Embryonic facial prominence (tissue), 1 donor: ENCODE results near the gene NFE2L2.
"Not testable (repeated sequence)": the region's sequence is repeated elsewhere in the genome, so short reads cannot be mapped to it uniquely, and the experiment has no call there.

Experiments used
- DNase-seq: peaks from one replicate; pipeline ENCODE4 v3.0.0-alpha.2; 2016; ENCODE audit errors: extremely low spot score

The NFE2L2 gene

DNA sequence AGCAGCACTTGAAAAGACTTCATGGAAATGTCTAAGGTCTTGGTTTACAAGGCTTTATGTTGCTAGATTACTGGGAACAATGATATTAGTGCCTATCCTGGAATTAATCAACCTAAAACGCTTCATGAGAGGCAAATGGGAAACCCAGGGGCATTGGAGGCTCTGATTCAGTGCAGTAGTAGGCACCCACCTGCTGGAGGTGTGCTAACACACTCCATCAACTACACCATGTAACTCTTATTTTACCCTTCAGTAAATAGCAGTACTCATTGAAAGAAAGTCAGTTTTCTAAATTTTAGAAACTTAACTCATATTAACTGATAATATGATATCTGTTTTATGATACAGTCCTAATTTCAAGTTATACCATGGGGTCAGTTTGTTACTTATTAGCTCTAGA is 69.3 kb downstream of the NFE2L2 start:
- no peak for DNase-seq

- no peak for DNase-seq
Observed at GRCh38 chr2:177193240-177193639, 71.3 kb downstream of the NFE2L2 start.

DNA sequence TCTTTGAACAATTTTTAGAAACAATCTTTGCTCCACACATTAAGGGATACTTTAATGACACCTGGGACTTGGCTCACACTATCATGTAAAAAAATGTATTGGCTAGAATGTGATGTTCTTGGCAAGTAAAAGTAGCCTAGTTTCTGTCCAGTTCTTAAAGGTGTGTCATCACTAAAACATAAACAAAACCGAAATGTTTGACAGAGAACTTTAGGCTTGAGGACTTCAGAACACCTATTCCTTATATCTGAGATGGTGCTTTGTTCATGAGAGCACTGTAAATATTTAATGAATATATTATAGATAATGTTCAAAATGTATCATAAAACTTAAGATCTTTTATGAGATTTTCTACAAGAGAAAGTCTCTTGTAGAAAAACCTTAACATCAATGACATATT is 71.7 kb downstream of the NFE2L2 start:
- DNase-seq = no peak

- DNase-seq = no peak
Observed at GRCh38 chr2:177190941-177191340, 73.6 kb downstream of the NFE2L2 start.

GRCh38 chr2:177188482-177189469 is 75.8 kb downstream of the NFE2L2 start:
- no peak for DNase-seq

GRCh38 chr2:177187631-177188312 is 76.8 kb downstream of the NFE2L2 start:
- no peak for DNase-seq

DNA sequence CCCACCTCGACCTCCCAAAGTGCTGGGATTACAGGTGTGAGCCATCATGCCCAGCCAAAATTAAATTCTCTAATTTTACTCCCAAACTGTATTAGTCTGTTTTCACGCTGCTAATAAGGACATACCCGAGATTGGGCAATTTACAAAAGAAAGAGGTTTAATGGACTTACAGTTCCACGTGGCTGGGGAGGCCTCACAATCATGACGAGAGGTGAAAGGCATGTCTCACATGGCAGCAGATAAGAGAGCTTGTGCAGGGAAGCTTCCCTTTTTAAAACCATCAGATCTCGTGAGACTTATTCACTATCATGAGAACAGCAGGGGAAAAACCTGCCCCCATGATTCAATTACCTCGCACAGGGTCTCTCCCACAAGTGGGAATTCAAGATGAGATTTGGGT is 78.5 kb downstream of the NFE2L2 start:
- DNase-seq = not testable (repeated sequence)

DNA sequence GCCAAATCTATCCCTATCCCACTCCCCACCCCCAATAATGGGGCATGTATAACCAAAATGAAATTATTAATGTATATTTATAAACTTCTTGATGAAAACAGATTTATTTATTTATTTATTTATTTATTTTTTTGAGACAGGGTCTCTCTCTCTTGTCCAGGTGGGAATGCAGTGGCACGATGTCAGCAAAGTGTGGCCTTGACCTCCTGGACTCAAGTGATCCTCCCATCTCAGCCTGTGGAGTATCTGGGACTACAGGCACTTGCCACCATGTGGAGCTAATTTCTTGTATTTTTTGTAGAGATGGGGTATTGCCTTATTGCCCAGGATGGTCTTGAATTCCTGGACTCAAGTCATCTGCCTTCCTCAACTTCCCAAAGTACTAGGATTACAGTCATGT is 79.9 kb downstream of the NFE2L2 start:
- no peak for DNase-seq

GRCh38 chr2:177183860-177184259 is 80.7 kb downstream of the NFE2L2 start:
- no peak for DNase-seq
